AML-193 (cell line): ENCODE results near the gene MFAP1.

ENCODE experiments used
- DNase-seq, 2 experiments: peaks; one replicate each; lab custom pipeline; 2025; lab: John Stamatoyannopoulos, UW

MFAP1 gene

DNA sequence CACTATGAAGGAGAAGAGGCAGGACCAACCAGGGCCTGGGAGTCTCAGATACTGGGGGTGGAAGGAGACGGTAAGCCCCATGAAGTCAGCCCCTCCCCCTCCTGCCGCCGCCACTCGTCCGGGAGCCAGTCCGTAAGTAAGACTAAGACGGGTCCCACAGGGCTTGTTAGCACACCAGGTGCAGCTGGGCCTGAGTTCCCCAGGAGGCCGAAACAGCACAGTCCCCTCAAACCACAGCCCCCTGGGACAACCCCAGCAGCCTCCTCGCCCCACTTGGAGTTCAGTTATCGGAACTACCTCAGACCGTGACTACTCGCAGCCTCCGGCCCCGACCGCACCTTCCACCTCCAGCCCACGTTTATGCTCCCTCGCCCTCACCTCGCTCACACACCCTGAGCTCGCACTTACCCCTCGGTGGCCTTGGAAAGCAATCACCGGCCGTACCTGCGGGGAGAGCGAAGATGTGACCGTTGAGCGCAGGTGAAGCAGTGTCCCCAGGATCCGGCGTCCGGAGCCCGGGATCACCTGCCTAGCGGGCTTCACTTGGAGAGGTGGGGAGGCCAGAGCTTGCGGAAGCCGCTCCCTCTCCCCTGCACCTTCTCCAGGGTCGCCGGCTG, 48.3 kb downstream of the MFAP1 start:
- no peak for DNase-seq

DNA sequence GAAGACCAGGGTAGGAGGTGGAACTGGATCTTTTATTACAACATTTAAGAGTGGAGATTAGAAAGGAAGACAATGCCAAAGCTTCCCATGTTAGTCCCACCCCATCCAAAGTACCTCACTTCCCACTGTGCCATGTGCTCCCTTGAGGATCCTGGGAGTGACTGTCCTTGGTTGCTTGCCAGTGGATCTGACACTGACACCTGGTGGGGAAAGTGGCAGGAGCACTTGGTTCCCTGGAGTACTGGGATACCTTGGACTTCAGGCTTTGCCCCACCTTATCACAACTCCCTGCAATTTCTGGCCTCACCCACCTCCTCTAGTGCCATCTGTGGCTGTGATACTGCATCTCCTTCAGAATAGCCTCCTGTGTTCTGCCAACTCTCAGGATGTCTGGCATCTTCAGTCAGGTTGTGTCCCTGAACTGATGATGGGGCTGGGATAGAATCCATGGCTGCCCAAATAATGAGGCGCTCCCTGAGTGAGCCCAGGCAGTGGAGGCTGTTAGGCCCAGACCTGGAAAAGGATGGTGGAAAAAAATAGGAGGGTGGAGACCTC, 49.0 kb downstream of the MFAP1 start:
- no peak for DNase-seq

DNA sequence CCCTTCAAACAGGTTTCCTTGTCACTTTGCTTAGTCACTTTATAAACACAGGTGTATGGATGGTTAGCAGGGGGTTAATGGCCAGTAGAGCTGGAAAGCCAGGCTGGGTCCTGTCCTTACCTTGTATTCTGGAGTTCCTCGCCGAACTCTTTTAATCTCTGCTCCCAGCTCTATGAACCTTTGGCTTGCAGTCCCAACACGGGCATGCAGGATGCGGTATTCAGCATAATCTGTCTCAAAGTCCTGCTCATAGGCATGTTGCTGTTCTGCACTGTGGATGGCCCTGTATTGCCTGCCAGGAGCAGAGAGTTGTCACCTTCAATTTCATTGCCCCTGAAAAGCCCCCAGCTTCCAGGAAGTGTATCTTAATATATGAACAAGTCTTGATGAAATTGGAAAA, 50.4 kb downstream of the MFAP1 start:
- no peak for DNase-seq

DNA sequence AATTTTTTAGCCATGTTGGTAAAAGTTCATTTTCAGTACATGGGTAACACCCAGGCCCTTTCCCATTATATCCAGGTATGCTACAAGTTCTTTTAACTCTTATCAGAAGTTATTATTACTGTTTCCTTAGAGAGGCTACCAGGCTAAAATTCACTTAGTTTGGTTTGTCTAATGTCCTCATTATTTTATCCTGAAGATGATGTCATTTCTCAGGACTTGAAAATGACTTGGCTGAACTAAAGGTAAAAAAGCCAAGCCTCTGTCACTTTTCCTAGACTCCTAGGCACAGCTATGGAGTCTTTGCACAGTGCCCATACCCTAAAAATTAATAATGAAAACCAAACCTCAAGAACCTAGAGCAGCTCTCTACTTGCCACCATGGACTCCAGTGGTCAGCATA, 51.9 kb downstream of the MFAP1 start:
- DNase-seq = no peak

DNA sequence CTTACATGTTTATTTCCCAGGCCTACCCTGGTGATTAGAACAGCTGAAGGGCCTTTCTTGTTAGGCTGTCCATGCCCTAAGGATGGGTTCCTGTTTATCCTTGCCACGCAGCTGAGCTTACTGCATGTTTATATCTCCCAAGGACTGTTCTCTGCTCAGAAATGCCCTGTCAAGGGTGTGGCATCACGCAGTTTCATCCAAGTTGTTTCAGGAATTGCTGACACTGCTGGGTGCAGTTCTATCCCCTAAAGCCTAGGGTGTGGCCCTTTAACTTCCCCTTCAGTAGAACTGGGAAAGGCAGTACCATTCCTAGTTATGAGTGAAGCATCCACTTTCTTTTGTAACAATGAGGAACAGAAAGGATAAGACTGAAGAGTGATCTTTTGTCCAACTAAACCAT, 52.7 kb downstream of the MFAP1 start:
- DNase-seq = no peak

DNA sequence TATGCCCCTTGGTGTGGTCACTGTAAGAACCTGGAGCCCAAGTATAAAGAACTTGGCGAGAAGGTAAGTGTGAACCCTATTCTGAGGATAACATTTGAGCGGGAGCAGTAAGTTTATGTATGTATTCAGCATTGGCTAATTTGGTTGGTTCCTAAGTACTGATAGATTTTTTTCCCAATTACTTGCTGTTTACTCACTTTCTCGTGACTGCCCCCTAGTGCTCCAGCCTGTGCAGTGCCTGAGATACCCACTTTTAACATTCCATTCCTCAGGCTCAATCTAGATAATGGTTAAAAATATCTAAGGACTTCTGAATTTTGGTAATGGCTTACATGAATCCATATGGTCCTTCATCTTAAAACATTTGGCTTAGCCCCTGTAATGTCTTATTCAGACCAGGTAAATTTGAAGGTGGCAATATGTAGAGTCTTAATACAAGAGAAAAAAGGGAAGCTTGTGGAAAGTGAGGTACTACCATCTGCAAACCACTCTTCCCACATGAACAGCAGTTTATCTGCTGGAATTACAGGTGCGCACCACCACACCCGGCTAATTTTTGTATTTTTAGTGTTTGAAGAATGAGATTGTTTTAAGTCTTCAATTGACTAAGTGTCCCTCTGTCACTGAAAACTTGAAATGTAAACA, 54.8 kb downstream of the MFAP1 start:
- DNase-seq = peak; percentile 73 to 74

DNA sequence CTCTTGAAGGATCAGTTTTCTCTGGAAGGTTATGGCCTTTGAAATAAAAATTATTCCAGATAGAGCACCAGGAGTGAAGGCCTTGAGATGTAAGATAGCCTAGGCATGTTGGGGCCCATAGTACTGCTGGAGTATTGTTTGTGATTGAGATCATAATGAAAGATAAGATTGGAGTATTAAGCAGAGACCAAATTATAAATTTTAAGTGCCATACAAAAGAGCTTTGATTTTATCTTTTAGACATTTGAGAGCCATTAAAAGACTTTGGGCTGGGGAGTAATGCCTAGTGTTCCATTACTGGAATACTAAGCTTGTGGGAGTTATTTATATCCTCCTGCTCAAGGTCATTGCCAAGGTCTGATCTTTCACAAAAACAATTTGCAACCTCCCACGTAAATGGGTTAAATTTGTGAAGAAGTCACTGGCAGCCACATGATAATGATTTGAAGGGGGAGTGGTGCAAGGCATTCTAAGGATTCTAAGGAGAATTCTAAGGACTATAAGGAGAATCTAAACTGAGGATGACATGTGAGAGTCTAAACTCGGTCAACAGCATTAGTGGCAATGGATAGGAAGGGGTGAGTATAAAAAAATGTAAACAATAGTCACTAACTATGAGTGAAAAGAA, 60.6 kb downstream of the MFAP1 start:
- DNase-seq = no peak

DNA sequence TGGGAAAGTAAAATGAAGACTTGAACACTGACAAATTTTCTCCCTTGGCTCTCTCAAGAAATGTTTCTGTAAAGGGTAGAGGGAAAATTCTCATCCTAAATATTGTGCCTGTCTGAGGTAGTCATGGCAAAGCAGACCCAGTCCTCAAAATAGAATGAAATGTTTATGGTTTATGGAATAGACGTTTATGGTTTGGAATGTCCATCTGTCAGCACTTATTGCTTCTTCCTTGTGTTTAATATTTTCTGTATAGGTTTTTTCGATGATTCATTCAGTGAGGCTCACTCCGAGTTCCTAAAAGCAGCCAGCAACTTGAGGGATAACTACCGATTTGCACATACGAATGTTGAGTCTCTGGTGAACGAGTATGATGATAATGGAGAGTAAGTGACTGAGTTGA, 61.7 kb downstream of the MFAP1 start:
- no peak for DNase-seq
